ENCODE measurements around the gene C1QL4. TPM values are rescaled to one million over a fixed set of nuclear protein-coding genes. Genes with fewer than 3 reads are reported as not detected.
"Not testable (repeated sequence)": the region's sequence is repeated elsewhere in the genome, so short reads cannot be mapped to it uniquely, and the experiment has no call there.

The C1QL4 gene
- total RNA-seq (2022) = not detected in 2 replicates
- percentile 15 among the genes with signal in this experiment for Bru-seq, nascent RNA
- not detected for BruChase-seq, experiment 1, labeled RNA remaining after a 6-hour chase
- not detected for BruChase-seq, experiment 2, labeled RNA remaining after a 2-hour chase
- long read RNA-seq, partial matches to known transcripts = 0 of 2 reads
- long read RNA-seq, other reads (novel, unspliced or antisense) = 0 of 2 reads

DNA sequence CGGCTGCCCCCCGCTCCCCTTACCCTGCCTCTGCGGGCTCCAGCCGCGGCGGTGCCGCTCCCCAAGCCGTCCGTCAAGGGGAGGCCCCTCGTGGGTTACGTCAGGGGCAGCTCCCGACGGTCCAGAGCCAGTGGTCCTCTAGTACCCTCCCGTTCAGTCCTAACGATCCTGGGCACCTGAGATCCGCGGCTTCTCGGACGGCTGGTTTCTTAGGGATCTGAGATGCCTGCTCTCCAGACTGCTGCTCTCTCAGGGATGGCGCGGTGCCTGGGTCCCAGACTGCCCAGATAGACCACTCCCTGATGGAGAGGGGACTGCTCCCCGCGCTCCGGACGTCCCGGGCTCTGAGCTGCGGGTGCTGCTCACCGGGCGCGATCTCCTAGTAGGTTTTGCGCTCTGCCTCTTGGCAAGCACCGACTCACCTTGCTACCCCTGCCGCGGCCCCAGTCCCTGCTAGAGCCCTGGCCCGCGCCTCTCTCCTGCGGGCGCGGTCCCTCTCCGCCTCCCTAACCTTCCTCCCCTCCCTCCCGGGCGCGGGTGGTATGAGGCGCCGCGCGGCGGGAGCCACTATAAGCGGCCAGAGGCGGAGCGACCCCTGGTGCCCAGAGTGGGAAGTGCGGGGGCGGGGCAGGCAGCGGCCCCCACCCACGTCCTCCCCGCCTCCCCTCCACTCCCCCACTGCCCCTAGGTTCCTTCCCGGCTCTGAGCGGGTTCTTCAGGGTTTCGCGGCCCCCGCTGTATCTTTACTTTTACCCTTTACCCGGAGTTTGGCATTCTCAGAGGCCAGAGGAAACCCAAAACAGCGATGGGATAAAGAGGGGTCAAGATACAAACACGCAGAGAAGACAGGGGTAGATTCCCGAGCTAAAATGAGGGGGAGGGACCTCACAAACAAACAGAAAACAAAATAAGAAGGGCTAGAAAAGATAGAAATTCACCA, at the start of gene C1QL4:
Gene C1QL4 (minus strand): TSS at position 544 of the 940 bp plus-strand sequence. CDS start 711 bp downstream, outside the sequence.
- Mint-ChIP-seq H3K27me3 (ENCODE audit: unreplicated experiment) (peaks cover 40% of the 10 kb centered on the region), H3K4me1 (ENCODE audit: low read depth, unreplicated experiment) (peaks cover 29% of the 10 kb centered on the region), H3K4me3 (ENCODE audit: low read depth, unreplicated experiment) (peak within 1 kb of the TSS; percentile 69), H3K27ac (ENCODE audit: unreplicated experiment) (no peak within 1 kb of the TSS), H3K9me3 (ENCODE audit: low read depth, unreplicated experiment) (no peaks in the 10 kb centered on the region), H3K36me3 (ENCODE audit: insufficient read depth, unreplicated experiment) (peaks cover 13% of the 10 kb centered on the region)
- peak; percentile 89 for DNase-seq
- intact Hi-C loops (cut with micrococcal nuclease; ENCODE audit: unreplicated experiment) = no loop called here
- no TSS peak for BruUV-seq (replicated peaks)
- TF ChIP-seq, protein P1, sequence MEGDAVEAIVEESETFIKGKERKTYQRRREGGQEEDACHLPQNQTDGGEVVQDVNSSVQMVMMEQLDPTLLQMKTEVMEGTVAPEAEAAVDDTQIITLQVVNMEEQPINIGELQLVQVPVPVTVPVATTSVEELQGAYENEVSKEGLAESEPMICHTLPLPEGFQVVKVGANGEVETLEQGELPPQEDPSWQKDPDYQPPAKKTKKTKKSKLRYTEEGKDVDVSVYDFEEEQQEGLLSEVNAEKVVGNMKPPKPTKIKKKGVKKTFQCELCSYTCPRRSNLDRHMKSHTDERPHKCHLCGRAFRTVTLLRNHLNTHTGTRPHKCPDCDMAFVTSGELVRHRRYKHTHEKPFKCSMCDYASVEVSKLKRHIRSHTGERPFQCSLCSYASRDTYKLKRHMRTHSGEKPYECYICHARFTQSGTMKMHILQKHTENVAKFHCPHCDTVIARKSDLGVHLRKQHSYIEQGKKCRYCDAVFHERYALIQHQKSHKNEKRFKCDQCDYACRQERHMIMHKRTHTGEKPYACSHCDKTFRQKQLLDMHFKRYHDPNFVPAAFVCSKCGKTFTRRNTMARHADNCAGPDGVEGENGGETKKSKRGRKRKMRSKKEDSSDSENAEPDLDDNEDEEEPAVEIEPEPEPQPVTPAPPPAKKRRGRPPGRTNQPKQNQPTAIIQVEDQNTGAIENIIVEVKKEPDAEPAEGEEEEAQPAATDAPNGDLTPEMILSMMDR (IDR thresholded peaks at IDR 0.05; ENCODE audit: unreplicated experiment) = peak; percentile 90
- CTCF ChIA-PET = interaction anchor here (1.1 to 2.3 kb wide), 2 partner anchors 10 to 39 kb away, joined by 3 to 7 read pairs; partner anchors contain the start of gene DNAJC22

DNA sequence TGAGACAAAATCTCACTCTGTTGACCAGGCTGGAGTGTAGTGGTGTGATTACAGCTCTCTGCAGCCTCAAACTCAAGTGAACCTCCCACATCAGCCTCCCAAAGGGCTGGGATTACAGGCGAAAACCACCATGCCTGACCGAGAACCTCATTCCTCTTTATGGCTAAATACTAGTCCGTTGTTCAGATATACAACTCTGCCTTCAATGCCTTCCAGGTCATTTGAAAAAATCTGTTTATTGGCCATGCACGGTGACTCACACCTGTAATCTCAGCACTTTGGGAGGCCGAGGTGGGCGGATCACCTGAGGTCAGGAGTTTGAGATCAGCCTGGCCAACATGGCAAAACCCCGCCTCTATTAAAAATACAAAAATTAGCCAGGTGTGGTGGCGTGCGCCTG, 43.2 kb upstream of the C1QL4 start:
- H3K4me1 Mint-ChIP-seq (ENCODE audit: low read depth, unreplicated experiment); intact Hi-C loops (cut with micrococcal nuclease; ENCODE audit: unreplicated experiment); H3K27me3 Mint-ChIP-seq (ENCODE audit: unreplicated experiment); H3K4me3 Mint-ChIP-seq (ENCODE audit: low read depth, unreplicated experiment); H3K36me3 Mint-ChIP-seq (ENCODE audit: insufficient read depth, unreplicated experiment); H3K27ac Mint-ChIP-seq (ENCODE audit: unreplicated experiment); CTCF ChIA-PET; DNase-seq; BruUV-seq (replicated peaks); H3K9me3 Mint-ChIP-seq (ENCODE audit: low read depth, unreplicated experiment): not testable (repeated sequence)

DNA sequence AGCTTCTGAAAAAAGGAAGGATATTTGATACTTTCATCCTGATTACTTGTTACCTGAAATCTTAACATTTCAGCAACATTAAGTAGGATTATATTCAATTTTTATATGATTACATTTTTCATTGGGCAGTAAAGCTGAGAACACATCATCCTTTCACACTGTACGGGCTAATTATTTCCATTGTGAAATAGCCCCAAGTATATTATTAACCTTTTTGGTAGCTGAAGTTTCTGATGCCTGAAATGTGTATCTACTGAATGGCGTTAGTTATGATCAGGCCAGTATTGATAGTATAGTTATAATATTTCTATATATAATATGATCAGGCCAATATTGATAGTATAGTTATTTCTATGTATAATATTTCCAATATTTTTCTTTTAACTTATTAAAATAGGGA, 40.4 kb upstream of the C1QL4 start:
- no peaks in the 10 kb centered on the region for H3K27me3 Mint-ChIP-seq (ENCODE audit: unreplicated experiment)
- intact Hi-C loops (cut with micrococcal nuclease; ENCODE audit: unreplicated experiment) = no loop called here
- H3K36me3 Mint-ChIP-seq (ENCODE audit: insufficient read depth, unreplicated experiment) = no peaks in the 10 kb centered on the region
- H3K4me1 Mint-ChIP-seq (ENCODE audit: low read depth, unreplicated experiment) = no peaks in the 10 kb centered on the region
- H3K4me3 Mint-ChIP-seq (ENCODE audit: low read depth, unreplicated experiment) = no peak overlapping the region
- TF ChIP-seq, protein P1 (IDR thresholded peaks at IDR 0.05; ENCODE audit: unreplicated experiment) = no peak
- no peaks in the 10 kb centered on the region for H3K9me3 Mint-ChIP-seq (ENCODE audit: low read depth, unreplicated experiment)
- BruUV-seq (replicated peaks) = no TSS peak
- H3K27ac Mint-ChIP-seq (ENCODE audit: unreplicated experiment) = no peak overlapping the region
- CTCF ChIA-PET = interaction anchor here (0.9 kb wide), 1 partner anchor 10 kb away, joined by 3 read pairs; the partner anchor contains the start of gene SPATS2
- DNase-seq = no peak

DNA sequence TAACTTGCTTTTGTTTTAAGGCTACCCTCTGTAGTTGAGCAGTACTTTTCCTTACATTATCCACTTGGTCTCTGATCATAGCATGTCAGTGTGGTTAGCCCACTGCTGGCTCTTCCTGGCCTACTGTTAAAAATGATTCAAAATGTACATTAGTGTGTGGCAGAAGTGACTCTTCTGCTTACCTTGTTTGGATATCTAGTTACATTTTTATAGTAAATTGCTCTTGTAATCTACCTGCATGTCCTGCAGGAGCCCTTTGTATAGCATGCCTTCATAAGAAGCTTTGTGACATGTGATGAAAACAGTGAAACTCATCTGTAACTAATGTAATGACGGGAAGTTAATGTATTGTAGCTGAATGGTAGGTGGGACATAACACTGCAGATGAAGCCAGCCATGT, 38.4 kb upstream of the C1QL4 start:
- no peaks in the 10 kb centered on the region for H3K36me3 Mint-ChIP-seq (ENCODE audit: insufficient read depth, unreplicated experiment)
- no peaks in the 10 kb centered on the region for H3K4me1 Mint-ChIP-seq (ENCODE audit: low read depth, unreplicated experiment)
- no peaks in the 10 kb centered on the region for H3K9me3 Mint-ChIP-seq (ENCODE audit: low read depth, unreplicated experiment)
- intact Hi-C loops (cut with micrococcal nuclease; ENCODE audit: unreplicated experiment) = no loop called here
- DNase-seq = no peak
- H3K4me3 Mint-ChIP-seq (ENCODE audit: low read depth, unreplicated experiment) = no peak overlapping the region
- TF ChIP-seq, protein P1 (IDR thresholded peaks at IDR 0.05; ENCODE audit: unreplicated experiment) = no peak
- CTCF ChIA-PET = no interaction called here
- no TSS peak for BruUV-seq (replicated peaks)
- no peak overlapping the region for H3K27ac Mint-ChIP-seq (ENCODE audit: unreplicated experiment)
- no peaks in the 10 kb centered on the region for H3K27me3 Mint-ChIP-seq (ENCODE audit: unreplicated experiment)

Data from Calu3 (cell line).